Liver (tissue), 9 donors: ENCODE measurements around the gene WHRN. TPM values are rescaled to one million over a fixed set of nuclear protein-coding genes. Genes with fewer than 3 reads are reported as not detected.
A peak's percentile ranks its signal among the peaks of the same experiment; 100 is the strongest.

ENCODE experiments used
- DNase-seq: peaks from one replicate; pipeline ENCODE4 v3.0.0-alpha.2; 2017; ENCODE audit warnings: low spot score
- H3K27ac ChIP-seq, 2 donors: one replicate each; pipeline ENCODE4 v1.7.0; 2013; ENCODE audit warnings: inconsistent platforms in 2 of 2, low read length in 2 of 2, control low read depth in 1 of 2, low read depth in 1 of 2, mild to moderate bottlenecking in 1 of 2
- H3K27me3 ChIP-seq, 4 donors: one replicate each; pipeline versions ENCODE4 v1.6.1 to v1.7.0; 2013; ENCODE audit warnings: low read length in 3 of 4, inconsistent platforms in 1 of 4, mild to moderate bottlenecking in 1 of 4, moderate library complexity in 1 of 4; ENCODE audit not compliant: control insufficient read depth in 4 of 4, insufficient read depth in 4 of 4
- H3K36me3 ChIP-seq, 4 donors: one replicate each; pipeline versions ENCODE4 v1.6.1 to v1.7.0; 2013; ENCODE audit warnings: low read length in 3 of 4, mild to moderate bottlenecking in 3 of 4, low read depth in 1 of 4, moderate library complexity in 1 of 4; ENCODE audit not compliant: control insufficient read depth in 4 of 4, insufficient read depth in 3 of 4
- H3K4me1 ChIP-seq, 4 donors: one replicate each; pipeline versions ENCODE4 v1.6.1 to v1.7.0; 2013; ENCODE audit warnings: low read length in 3 of 4, mild to moderate bottlenecking in 3 of 4, moderate library complexity in 1 of 4; ENCODE audit not compliant: control insufficient read depth in 4 of 4, insufficient read depth in 4 of 4
- H3K4me3 ChIP-seq, 3 donors: one replicate each; pipeline versions ENCODE4 v1.6.1 to v1.7.0; 2013; ENCODE audit warnings: low read length in 3 of 3, control low read depth in 1 of 3, low read depth in 1 of 3, mild to moderate bottlenecking in 1 of 3
- H3K9ac ChIP-seq, 2 donors: one replicate each; pipeline ENCODE4 v1.7.0; 2013; ENCODE audit warnings: low read length in 2 of 2, mild to moderate bottlenecking in 2 of 2, moderate library complexity in 2 of 2, control low read depth in 1 of 2, low read depth in 1 of 2
- H3K9me3 ChIP-seq, 4 donors: one replicate each; pipeline versions ENCODE4 v1.6.1 to v1.7.0; 2013; ENCODE audit warnings: low read length in 3 of 4; ENCODE audit not compliant: control insufficient read depth in 4 of 4
- EGR1 ChIP-seq, 2 donors: IDR thresholded peaks; 2 replicates each; pipeline ENCODE4 v1.6.1; 2016 to 2018; ENCODE audit warnings: antibody characterized with exemption in 2 of 2, low read depth in 2 of 2
- FOXA1 ChIP-seq: IDR thresholded peaks from 2 replicates; pipeline ENCODE4 v1.6.1; 2016; ENCODE audit warnings: antibody characterized with exemption
- FOXA2 ChIP-seq: IDR thresholded peaks from 2 replicates; pipeline ENCODE4 v1.6.1; 2016; ENCODE audit warnings: antibody characterized with exemption
- GABPA ChIP-seq, 2 donors: IDR thresholded peaks in 1 of 2; conservative IDR thresholded peaks in 1 of 2; 2 replicates each; pipeline ENCODE4 v1.6.1; 2016; ENCODE audit warnings: antibody characterized with exemption in 2 of 2, mild to moderate bottlenecking in 1 of 2, moderate library complexity in 1 of 2
- HNF4A ChIP-seq, 2 donors: conservative IDR thresholded peaks; 2 replicates each; pipeline ENCODE4 v1.6.1; 2016; ENCODE audit warnings: antibody characterized with exemption in 2 of 2, mild to moderate bottlenecking in 2 of 2
- HNF4G ChIP-seq: IDR thresholded peaks from 2 replicates; pipeline ENCODE4 v1.6.1; 2016; ENCODE audit warnings: antibody characterized with exemption
- JUND ChIP-seq, 2 donors: IDR thresholded peaks; 2 replicates each; pipeline ENCODE4 v1.6.1; 2016; ENCODE audit warnings: antibody characterized with exemption in 2 of 2
- NR2F2 ChIP-seq: IDR thresholded peaks from 2 replicates; pipeline ENCODE4 v1.6.1; 2016; ENCODE audit warnings: antibody characterized with exemption
- RAD21 ChIP-seq, 2 donors: IDR thresholded peaks; 2 replicates each; pipeline ENCODE4 v1.6.1; 2016; ENCODE audit warnings: antibody characterized with exemption in 2 of 2, mild to moderate bottlenecking in 2 of 2
- RXRA ChIP-seq, 2 donors: IDR thresholded peaks; 2 replicates each; pipeline ENCODE4 v1.6.1; 2017 to 2018; ENCODE audit warnings: antibody characterized with exemption in 2 of 2, mild to moderate bottlenecking in 1 of 2
- SP1 ChIP-seq: IDR thresholded peaks from 2 replicates; pipeline ENCODE4 v1.6.1; 2018; ENCODE audit warnings: antibody characterized with exemption, mild to moderate bottlenecking
- TAF1 ChIP-seq: conservative IDR thresholded peaks from 2 replicates; pipeline ENCODE4 v1.6.1; 2016; ENCODE audit warnings: antibody characterized with exemption, mild to moderate bottlenecking
- YY1 ChIP-seq: IDR thresholded peaks from 2 replicates; pipeline ENCODE4 v1.6.1; 2016; ENCODE audit warnings: antibody characterized with exemption, mild to moderate bottlenecking
- WGBS: extraction: QIAGEN DNeasy Blood & Tissue Kit; methylation state at CpG from one replicate; pipeline ENCODE4 v1.1.7; 2013; 5-methylcytosine and 5-hydroxymethylcytosine counted together
- polyA plus RNA-seq, 2 donors: library from polyadenylated mRNA; stranded (reverse) in 1 of 2; unstranded in 1 of 2; fragments of 200-250 nt in 1 of 2; fragments of >200 nt in 1 of 2; fragmentation: Nextera tagmentation in 1 of 2; extraction: Ambion mirVana in 1 of 2; gene quantifications; one replicate each; pipeline versions ENCODE4 v1.2.1 to v1.2.3, GENCODE V29; 2013 to 2015
- total RNA-seq, 2 donors: library from RNA; depleted of rRNA; stranded (reverse); fragments of >200 nt; gene quantifications; one replicate each; pipeline ENCODE4 v1.2.3, GENCODE V29; 2014
- TF ChIP-seq, protein P1 (sequence below): IDR thresholded peaks from 2 replicates; pipeline ENCODE4 v1.6.1; 2016; ENCODE audit warnings: antibody characterized with exemption, mild to moderate bottlenecking
- TF ChIP-seq, protein P2 (sequence below): IDR thresholded peaks from 2 replicates; pipeline ENCODE4 v1.6.1; 2016; ENCODE audit warnings: antibody characterized with exemption
- TF ChIP-seq, protein P3 (sequence below): IDR thresholded peaks from 2 replicates; pipeline ENCODE4 v1.6.1; 2016; ENCODE audit warnings: antibody characterized with exemption
- TF ChIP-seq, protein P4 (sequence below): fragments of 150-350 bp; IDR thresholded peaks from 2 replicates; pipeline ENCODE4 v1.5.1; 2017; ENCODE audit warnings: improper control_type of control experiment, low read depth, low read length; ENCODE audit not compliant: missing input control
- TF ChIP-seq, protein P5 (sequence below): IDR thresholded peaks from 2 replicates; pipeline ENCODE4 v1.6.1; 2016; ENCODE audit warnings: antibody characterized with exemption
- donor health status: healthy.
- donor health status: healthy.
- donor health status: healthy.
- donor health status: healthy.
- donor health status: healthy.

The WHRN gene
- total and polyA plus RNA-seq, 4 donors = 0.42 to 1.9 (median 0.88) TPM

DNA sequence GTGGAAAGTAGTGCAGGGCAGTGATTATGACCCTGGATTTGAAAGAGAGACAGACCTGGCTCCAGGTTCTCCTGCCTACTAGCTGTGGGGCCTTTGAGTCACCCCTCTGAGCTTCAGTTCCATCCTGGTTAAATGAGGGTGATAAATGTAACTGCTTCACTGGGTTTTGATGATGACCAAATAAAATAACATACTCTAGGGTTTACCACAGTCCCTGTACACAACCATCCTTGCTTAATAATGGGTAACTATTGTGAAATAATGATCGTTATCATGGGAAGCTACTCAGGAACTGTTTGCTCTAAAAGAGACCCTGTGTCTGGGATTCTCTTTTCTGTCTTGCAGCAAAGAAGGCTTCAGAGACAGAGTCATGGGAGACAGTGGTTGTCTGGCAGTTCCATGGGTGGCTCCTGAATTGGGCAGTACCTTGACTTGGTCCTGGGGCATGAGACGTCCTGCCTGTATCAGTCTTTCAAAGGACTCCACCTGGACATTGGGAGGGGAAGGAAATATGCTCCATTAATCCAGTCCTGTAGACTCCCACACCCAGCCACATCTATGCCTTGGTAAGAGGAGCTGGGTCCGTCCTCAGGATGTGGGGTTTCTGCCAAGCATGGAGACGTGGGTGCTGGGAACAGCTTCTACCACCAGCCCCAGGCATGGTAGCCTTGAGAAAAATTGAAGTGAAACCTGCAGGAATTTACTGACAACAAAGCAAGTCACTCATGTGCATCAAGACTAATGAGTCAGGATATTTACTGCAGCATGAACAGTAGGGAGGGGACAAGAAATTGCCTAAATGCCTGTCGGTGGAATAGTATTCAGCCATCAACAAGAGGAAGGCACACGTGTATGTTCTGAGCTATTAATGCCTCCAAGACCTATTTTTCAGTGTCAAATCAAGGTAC is 140.9 kb downstream of the WHRN start:
- WGBS = 50% methylated on average over 6 of the region's 6 CpGs
- peaks cover 3 to 34% (median 31%) of the 10 kb centered on the region in 4 donors for H3K4me1 ChIP-seq
- no peaks in the 10 kb centered on the region for H3K27me3 ChIP-seq
- peak overlapping the region; percentile 63 to 82 for H3K27ac ChIP-seq
- H3K36me3 ChIP-seq = peaks cover 8 to 42% (median 32%) of the 10 kb centered on the region in 4 donors
- H3K9ac ChIP-seq = no peak overlapping the region
- no peak overlapping the region for H3K4me3 ChIP-seq
- TF ChIP-seq, protein P1, sequence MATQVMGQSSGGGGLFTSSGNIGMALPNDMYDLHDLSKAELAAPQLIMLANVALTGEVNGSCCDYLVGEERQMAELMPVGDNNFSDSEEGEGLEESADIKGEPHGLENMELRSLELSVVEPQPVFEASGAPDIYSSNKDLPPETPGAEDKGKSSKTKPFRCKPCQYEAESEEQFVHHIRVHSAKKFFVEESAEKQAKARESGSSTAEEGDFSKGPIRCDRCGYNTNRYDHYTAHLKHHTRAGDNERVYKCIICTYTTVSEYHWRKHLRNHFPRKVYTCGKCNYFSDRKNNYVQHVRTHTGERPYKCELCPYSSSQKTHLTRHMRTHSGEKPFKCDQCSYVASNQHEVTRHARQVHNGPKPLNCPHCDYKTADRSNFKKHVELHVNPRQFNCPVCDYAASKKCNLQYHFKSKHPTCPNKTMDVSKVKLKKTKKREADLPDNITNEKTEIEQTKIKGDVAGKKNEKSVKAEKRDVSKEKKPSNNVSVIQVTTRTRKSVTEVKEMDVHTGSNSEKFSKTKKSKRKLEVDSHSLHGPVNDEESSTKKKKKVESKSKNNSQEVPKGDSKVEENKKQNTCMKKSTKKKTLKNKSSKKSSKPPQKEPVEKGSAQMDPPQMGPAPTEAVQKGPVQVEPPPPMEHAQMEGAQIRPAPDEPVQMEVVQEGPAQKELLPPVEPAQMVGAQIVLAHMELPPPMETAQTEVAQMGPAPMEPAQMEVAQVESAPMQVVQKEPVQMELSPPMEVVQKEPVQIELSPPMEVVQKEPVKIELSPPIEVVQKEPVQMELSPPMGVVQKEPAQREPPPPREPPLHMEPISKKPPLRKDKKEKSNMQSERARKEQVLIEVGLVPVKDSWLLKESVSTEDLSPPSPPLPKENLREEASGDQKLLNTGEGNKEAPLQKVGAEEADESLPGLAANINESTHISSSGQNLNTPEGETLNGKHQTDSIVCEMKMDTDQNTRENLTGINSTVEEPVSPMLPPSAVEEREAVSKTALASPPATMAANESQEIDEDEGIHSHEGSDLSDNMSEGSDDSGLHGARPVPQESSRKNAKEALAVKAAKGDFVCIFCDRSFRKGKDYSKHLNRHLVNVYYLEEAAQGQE = no peak
- peak; percentile 52 for TF ChIP-seq YY1
- TF ChIP-seq, protein P2, sequence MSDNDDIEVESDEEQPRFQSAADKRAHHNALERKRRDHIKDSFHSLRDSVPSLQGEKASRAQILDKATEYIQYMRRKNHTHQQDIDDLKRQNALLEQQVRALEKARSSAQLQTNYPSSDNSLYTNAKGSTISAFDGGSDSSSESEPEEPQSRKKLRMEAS = no peak
- peak in 1 of 2 donors; percentile 26 for TF ChIP-seq EGR1 (IDR thresholded peaks at IDR 0.05; ENCODE audit: low read depth in 2 of 2)
- TF ChIP-seq, protein P3, sequence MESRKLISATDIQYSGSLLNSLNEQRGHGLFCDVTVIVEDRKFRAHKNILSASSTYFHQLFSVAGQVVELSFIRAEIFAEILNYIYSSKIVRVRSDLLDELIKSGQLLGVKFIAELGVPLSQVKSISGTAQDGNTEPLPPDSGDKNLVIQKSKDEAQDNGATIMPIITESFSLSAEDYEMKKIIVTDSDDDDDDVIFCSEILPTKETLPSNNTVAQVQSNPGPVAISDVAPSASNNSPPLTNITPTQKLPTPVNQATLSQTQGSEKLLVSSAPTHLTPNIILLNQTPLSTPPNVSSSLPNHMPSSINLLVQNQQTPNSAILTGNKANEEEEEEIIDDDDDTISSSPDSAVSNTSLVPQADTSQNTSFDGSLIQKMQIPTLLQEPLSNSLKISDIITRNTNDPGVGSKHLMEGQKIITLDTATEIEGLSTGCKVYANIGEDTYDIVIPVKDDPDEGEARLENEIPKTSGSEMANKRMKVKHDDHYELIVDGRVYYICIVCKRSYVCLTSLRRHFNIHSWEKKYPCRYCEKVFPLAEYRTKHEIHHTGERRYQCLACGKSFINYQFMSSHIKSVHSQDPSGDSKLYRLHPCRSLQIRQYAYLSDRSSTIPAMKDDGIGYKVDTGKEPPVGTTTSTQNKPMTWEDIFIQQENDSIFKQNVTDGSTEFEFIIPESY = no peak
- TF ChIP-seq FOXA1 = peak; percentile 46
- TF ChIP-seq NR2F2 = no peak
- TF ChIP-seq JUND (IDR thresholded peaks at IDR 0.05) = no peak
- TF ChIP-seq, protein P4, sequence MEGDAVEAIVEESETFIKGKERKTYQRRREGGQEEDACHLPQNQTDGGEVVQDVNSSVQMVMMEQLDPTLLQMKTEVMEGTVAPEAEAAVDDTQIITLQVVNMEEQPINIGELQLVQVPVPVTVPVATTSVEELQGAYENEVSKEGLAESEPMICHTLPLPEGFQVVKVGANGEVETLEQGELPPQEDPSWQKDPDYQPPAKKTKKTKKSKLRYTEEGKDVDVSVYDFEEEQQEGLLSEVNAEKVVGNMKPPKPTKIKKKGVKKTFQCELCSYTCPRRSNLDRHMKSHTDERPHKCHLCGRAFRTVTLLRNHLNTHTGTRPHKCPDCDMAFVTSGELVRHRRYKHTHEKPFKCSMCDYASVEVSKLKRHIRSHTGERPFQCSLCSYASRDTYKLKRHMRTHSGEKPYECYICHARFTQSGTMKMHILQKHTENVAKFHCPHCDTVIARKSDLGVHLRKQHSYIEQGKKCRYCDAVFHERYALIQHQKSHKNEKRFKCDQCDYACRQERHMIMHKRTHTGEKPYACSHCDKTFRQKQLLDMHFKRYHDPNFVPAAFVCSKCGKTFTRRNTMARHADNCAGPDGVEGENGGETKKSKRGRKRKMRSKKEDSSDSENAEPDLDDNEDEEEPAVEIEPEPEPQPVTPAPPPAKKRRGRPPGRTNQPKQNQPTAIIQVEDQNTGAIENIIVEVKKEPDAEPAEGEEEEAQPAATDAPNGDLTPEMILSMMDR = no peak
- no peak for TF ChIP-seq SP1
- no peak for TF ChIP-seq GABPA (IDR thresholded peaks at IDR 0.05 in 1 of 2, conservative IDR thresholded peaks at IDR 0.05 in 1 of 2)
- TF ChIP-seq FOXA2 = peak; percentile 64
- peak; percentile 13 for TF ChIP-seq HNF4G
- TF ChIP-seq TAF1 = no peak
- peak in 1 of 2 donors; percentile 32 for TF ChIP-seq RAD21 (IDR thresholded peaks at IDR 0.05)
- TF ChIP-seq, protein P5, sequence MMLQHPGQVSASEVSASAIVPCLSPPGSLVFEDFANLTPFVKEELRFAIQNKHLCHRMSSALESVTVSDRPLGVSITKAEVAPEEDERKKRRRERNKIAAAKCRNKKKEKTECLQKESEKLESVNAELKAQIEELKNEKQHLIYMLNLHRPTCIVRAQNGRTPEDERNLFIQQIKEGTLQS = no peak
- TF ChIP-seq HNF4A (conservative IDR thresholded peaks at IDR 0.05) = peak; percentile 64 to 72
- TF ChIP-seq RXRA (IDR thresholded peaks at IDR 0.05) = peak; percentile 17 to 70
- DNase-seq = no peak
- H3K9me3 ChIP-seq = no peaks in the 10 kb centered on the region
